GM23338 (cell line): ENCODE results near the gene MEX3B. TPM values are rescaled to one million over a fixed set of nuclear protein-coding genes. Genes with fewer than 3 reads are reported as not detected.

ENCODE experiments used
- ATAC-seq: fragments of 200-7000 bp; cut with Tn5 transposase; 3 replicates; pipeline ENCODE4 v1.9.1; 2020
- DNase-seq: peaks from one replicate; pipeline ENCODE4 v3.0.0-alpha.2; 2015; ENCODE audit warnings: low spot score
- H2AFZ ChIP-seq: fragments of 200-600 bp; sonication (generic); 2 replicates; pipeline ENCODE4 v1.8.0; 2016; ENCODE audit warnings: antibody characterized with exemption, mild to moderate bottlenecking, moderate library complexity
- H3F3A ChIP-seq: fragments of 200-600 bp; sonication (generic); replicated peaks from 2 replicates; pipeline ENCODE4 v1.8.0; 2017; ENCODE audit warnings: antibody characterized with exemption, mixed run types, low read depth
- H3K27ac ChIP-seq: fragments of 200-600 bp; sonication (generic); 2 replicates; pipeline ENCODE4 v1.6.1; 2016; ENCODE audit warnings: low read depth
- H3K27me3 ChIP-seq: fragments of 200-600 bp; sonication (generic); 2 replicates; pipeline ENCODE4 v1.8.0; 2016; ENCODE audit warnings: mild to moderate bottlenecking, mixed run types, moderate library complexity; ENCODE audit not compliant: insufficient read depth
- H3K36me3 ChIP-seq: fragments of 200-600 bp; sonication (generic); 2 replicates; pipeline ENCODE4 v1.8.0; 2016; ENCODE audit warnings: mild to moderate bottlenecking; ENCODE audit not compliant: insufficient read depth
- H3K4me1 ChIP-seq: fragments of 200-600 bp; sonication (generic); 2 replicates; pipeline ENCODE4 v1.8.0; 2016; ENCODE audit warnings: mild to moderate bottlenecking, moderate library complexity; ENCODE audit not compliant: insufficient read depth
- H3K4me2 ChIP-seq: fragments of 200-600 bp; sonication (generic); 2 replicates; pipeline ENCODE4 v1.7.1; 2017; ENCODE audit warnings: mixed run types
- H3K4me3 ChIP-seq: fragments of 200-600 bp; sonication (generic); 2 replicates; pipeline ENCODE4 v1.6.1; 2016; ENCODE audit warnings: mixed run types
- H3K79me2 ChIP-seq: fragments of 200-600 bp; sonication (generic); replicated peaks from 2 replicates; pipeline ENCODE4 v1.8.0; 2017; ENCODE audit warnings: mild to moderate bottlenecking; ENCODE audit not compliant: insufficient read depth
- H3K9me2 ChIP-seq: fragments of 200-600 bp; sonication (generic); 2 replicates; pipeline ENCODE4 v1.8.0; 2017; ENCODE audit not compliant: insufficient read depth
- H4K20me1 ChIP-seq: fragments of 200-600 bp; sonication (generic); replicated peaks from 2 replicates; pipeline ENCODE4 v1.8.0; 2017; ENCODE audit warnings: mild to moderate bottlenecking; ENCODE audit not compliant: insufficient read depth
- H3K27ac Mint-ChIP-seq: 2 replicates; pipeline ENCODE4 v1.8.0; 2020; ENCODE audit warnings: inconsistent platforms, mild to moderate bottlenecking, moderate library complexity, mixed read lengths
- H3K27me3 Mint-ChIP-seq: 3 replicates; pipeline ENCODE4 v1.8.0; 2022; ENCODE audit warnings: low read depth, mild to moderate bottlenecking, moderate library complexity, mixed read lengths, inconsistent platforms; ENCODE audit not compliant: insufficient read depth, poor library complexity
- H3K36me3 Mint-ChIP-seq: 3 replicates; pipeline ENCODE4 v1.8.0; 2021; ENCODE audit warnings: low read depth, mild to moderate bottlenecking, inconsistent platforms, moderate library complexity, mixed read lengths
- H3K4me1 Mint-ChIP-seq: 3 replicates; pipeline ENCODE4 v1.8.0; 2020; ENCODE audit warnings: mild to moderate bottlenecking, inconsistent platforms, mixed read lengths
- H3K4me3 Mint-ChIP-seq: 3 replicates; pipeline ENCODE4 v1.8.0; 2021; ENCODE audit warnings: moderate library complexity, mild to moderate bottlenecking, inconsistent platforms, mixed read lengths
- H3K9me3 Mint-ChIP-seq: 3 replicates; pipeline ENCODE4 v1.8.0; 2020; ENCODE audit warnings: moderate library complexity, mild to moderate bottlenecking, inconsistent platforms, mixed read lengths
- CREB1 ChIP-seq: fragments of 250-450 bp; sonication (Bioruptor Pico); IDR thresholded peaks from 2 replicates; pipeline ENCODE4 v1.5.0; 2020; ENCODE audit warnings: low read depth, mild to moderate bottlenecking, moderate library complexity
- EZH2phosphoT487 ChIP-seq: fragments of 200-600 bp; sonication (generic); IDR thresholded peaks from one replicate; pipeline ENCODE4 v1.8.1; 2018; ENCODE audit warnings: antibody characterized with exemption; ENCODE audit not compliant: unreplicated experiment
- JUNB ChIP-seq: IDR thresholded peaks from one replicate; pipeline ENCODE4 v1.6.1; 2016; ENCODE audit warnings: antibody characterized with exemption; ENCODE audit not compliant: unreplicated experiment
- POLR2AphosphoS5 ChIP-seq: IDR thresholded peaks from 2 replicates; pipeline ENCODE4 v1.6.1; 2016; ENCODE audit warnings: antibody characterized with exemption, low read depth
- REST ChIP-seq: IDR thresholded peaks from one replicate; pipeline ENCODE4 v1.6.1; 2018; ENCODE audit warnings: antibody characterized with exemption; ENCODE audit not compliant: unreplicated experiment
- STAT1 ChIP-seq: IDR thresholded peaks from one replicate; pipeline ENCODE4 v1.6.1; 2016; ENCODE audit warnings: antibody characterized with exemption; ENCODE audit not compliant: unreplicated experiment
- polyA plus RNA-seq: library from polyadenylated mRNA; unstranded; fragments of >200 nt; fragmentation: Nextera tagmentation; extraction: Ambion mirVana; gene quantifications from 2 replicates; pipeline ENCODE4 v1.2.1, GENCODE V29; 2016
- total RNA-seq: library from RNA; depleted of rRNA; stranded (reverse); fragments of >200 nt; shearing (Covaris generic); gene quantifications from 2 replicates; pipeline ENCODE4 v1.2.3, GENCODE V29; 2014
- TF ChIP-seq, protein P1 (sequence below), 2 experiments: fragments of 200-600 bp in 1 of 2; sonication (generic) in 1 of 2; conservative IDR thresholded peaks; 2 replicates each; pipeline versions ENCODE4 v1.5.1 to v1.6.1; 2016 to 2017; ENCODE audit warnings: antibody characterized with exemption in 2 of 2, low read depth in 2 of 2, mild to moderate bottlenecking in 2 of 2, moderate library complexity in 1 of 2
- TF ChIP-seq, protein P2 (sequence below): IDR thresholded peaks from 2 replicates; pipeline ENCODE4 v1.6.1; 2016; ENCODE audit warnings: antibody characterized with exemption

MEX3B gene
- total and polyA plus RNA-seq, 2 experiments from 2014 or later = 5.3 to 15.7 TPM

DNA sequence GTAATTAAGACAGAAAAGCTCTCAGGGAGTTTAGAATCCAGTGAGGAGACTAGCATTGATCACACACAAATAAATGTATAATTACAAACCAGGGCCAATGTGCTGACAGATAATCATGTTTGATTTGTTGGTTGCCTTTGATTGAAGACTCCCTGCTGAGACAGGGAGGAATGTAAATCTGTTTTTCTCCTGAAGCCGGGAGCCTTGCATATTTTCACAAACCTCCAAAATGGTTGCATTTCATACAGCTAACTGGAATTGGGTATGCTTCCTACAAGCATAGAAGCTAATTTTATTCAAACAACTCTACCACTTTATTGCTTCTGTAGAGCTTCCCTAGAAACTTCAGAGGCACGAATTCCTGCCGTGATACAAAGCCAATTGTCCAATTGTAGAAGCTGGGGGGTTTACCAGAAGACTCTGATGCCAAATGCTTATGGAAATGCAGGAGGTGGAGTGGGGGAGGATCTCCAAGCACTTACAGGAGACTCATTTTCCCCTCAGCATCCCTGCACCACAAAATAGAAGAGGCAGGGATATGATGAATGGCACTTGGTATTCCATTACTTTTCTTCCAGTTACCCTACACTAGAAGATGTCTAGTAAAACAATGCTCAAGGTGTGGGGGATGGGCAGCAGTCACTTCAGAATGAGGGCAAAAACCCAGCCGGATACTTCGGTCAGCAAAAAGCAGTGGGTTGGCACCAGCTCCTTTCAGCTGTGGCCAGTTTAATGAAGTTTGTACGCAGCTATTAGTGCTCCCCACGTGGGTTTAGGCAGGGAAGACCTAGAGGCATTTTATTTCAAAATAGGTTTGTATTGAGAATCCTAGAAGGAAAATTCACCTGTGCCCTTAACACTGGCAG, 11.4 kb upstream of the MEX3B start:
- Histone ChIP-seq H3K27ac (no peak overlapping the region), H3K4me1 (peaks cover 26% of the 10 kb centered on the region), H3K4me3 (peak overlapping the region; percentile 77), H2AFZ (peak overlapping the region; percentile 97; the same call in 1 of the 2 replicates), H3K9me2 (no peaks in the 10 kb centered on the region), H3K4me2 (peak overlapping the region; percentile 91), H3K36me3 (no peaks in the 10 kb centered on the region), H4K20me1 (no peaks in the 10 kb centered on the region), H3K27me3 (peaks cover 61% of the 10 kb centered on the region), H3F3A (no peaks in the 10 kb centered on the region; the same call in 1 of the 2 replicates), H3K79me2 (no peaks in the 10 kb centered on the region)
- peaks cover 31% of the 10 kb centered on the region for H3K4me1 Mint-ChIP-seq
- H3K27me3 Mint-ChIP-seq = peaks cover 22% of the 10 kb centered on the region
- TF ChIP-seq, protein P1, sequence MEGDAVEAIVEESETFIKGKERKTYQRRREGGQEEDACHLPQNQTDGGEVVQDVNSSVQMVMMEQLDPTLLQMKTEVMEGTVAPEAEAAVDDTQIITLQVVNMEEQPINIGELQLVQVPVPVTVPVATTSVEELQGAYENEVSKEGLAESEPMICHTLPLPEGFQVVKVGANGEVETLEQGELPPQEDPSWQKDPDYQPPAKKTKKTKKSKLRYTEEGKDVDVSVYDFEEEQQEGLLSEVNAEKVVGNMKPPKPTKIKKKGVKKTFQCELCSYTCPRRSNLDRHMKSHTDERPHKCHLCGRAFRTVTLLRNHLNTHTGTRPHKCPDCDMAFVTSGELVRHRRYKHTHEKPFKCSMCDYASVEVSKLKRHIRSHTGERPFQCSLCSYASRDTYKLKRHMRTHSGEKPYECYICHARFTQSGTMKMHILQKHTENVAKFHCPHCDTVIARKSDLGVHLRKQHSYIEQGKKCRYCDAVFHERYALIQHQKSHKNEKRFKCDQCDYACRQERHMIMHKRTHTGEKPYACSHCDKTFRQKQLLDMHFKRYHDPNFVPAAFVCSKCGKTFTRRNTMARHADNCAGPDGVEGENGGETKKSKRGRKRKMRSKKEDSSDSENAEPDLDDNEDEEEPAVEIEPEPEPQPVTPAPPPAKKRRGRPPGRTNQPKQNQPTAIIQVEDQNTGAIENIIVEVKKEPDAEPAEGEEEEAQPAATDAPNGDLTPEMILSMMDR (conservative IDR thresholded peaks at IDR 0.05; ENCODE audit: low read depth in 2 of 2) = no peak
- TF ChIP-seq REST (no peak), POLR2AphosphoS5 (no peak), JUNB (no peak)
- TF ChIP-seq, protein P2, sequence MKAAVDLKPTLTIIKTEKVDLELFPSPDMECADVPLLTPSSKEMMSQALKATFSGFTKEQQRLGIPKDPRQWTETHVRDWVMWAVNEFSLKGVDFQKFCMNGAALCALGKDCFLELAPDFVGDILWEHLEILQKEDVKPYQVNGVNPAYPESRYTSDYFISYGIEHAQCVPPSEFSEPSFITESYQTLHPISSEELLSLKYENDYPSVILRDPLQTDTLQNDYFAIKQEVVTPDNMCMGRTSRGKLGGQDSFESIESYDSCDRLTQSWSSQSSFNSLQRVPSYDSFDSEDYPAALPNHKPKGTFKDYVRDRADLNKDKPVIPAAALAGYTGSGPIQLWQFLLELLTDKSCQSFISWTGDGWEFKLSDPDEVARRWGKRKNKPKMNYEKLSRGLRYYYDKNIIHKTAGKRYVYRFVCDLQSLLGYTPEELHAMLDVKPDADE = no peak
- peak overlapping the region; percentile 72 for H3K4me3 Mint-ChIP-seq
- ATAC-seq (peak; percentile 33; the same call in 2 of the 3 replicates), DNase-seq (peak; percentile 56)
- no peak overlapping the region for H3K27ac Mint-ChIP-seq
- H3K36me3 Mint-ChIP-seq = no peaks in the 10 kb centered on the region
- H3K9me3 Mint-ChIP-seq = no peaks in the 10 kb centered on the region

DNA sequence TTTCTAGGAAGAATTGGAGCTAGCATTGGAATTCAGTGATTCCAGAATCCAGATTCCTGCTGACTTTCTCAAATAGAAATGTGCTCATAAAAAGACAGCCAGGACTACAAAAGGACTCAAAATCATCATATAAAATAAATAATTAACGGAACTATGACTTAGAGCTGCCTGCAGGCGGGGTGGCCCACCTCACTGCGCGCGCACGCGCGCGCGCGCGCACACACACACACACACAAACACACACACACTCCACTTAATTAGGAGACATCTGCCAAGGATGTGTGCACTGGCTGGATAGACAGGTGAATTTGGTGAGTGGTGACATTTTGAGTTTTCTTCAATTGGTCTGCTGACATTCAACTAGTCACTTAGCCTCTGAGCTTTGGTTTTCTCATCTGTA, 6.9 kb upstream of the MEX3B start:
- no peak overlapping the region for H3K4me3 Mint-ChIP-seq
- H3K27me3 Mint-ChIP-seq = peaks cover 18% of the 10 kb centered on the region
- Histone ChIP-seq H3K4me2 (no peak overlapping the region), H3F3A (no peaks in the 10 kb centered on the region; the same call in 1 of the 2 replicates), H2AFZ (no peak overlapping the region), H3K27me3 (peaks cover 47% of the 10 kb centered on the region), H3K36me3 (no peaks in the 10 kb centered on the region), H3K4me3 (no peak overlapping the region), H3K4me1 (peaks cover 25% of the 10 kb centered on the region), H3K9me2 (no peaks in the 10 kb centered on the region), H4K20me1 (no peaks in the 10 kb centered on the region), H3K79me2 (no peaks in the 10 kb centered on the region), H3K27ac (no peak overlapping the region)
- DNase-seq (no peak), ATAC-seq (no peak)
- no peaks in the 10 kb centered on the region for H3K9me3 Mint-ChIP-seq
- no peak overlapping the region for H3K27ac Mint-ChIP-seq
- peaks cover 30% of the 10 kb centered on the region for H3K4me1 Mint-ChIP-seq
- H3K36me3 Mint-ChIP-seq = no peaks in the 10 kb centered on the region
- TF ChIP-seq CREB1 (CRISPR knock-in tag) (no peak), EZH2phosphoT487 (no peak), STAT1 (no peak), POLR2AphosphoS5 (no peak), JUNB (no peak)
- TF ChIP-seq, protein P2 = no peak
